Dendritic cell treated with granulocyte-macrophage colony-stimulating factor and Interleukin-4, amounts not matched to agents 40 ng/mL and 50 ng/mL, for 4 days (primary cell): ENCODE data around the gene RASAL2.

Experiments
- H3K27ac Mint-ChIP-seq: one replicate; pipeline ENCODE4 v1.8.0; 2022; ENCODE audit warnings: mild to moderate bottlenecking, mixed read lengths
- H3K27me3 Mint-ChIP-seq: one replicate; pipeline ENCODE4 v1.8.0; 2022; ENCODE audit warnings: mild to moderate bottlenecking, mixed read lengths
- H3K36me3 Mint-ChIP-seq: one replicate; pipeline ENCODE4 v1.8.0; 2022; ENCODE audit warnings: low read depth, mixed read lengths
- H3K4me1 Mint-ChIP-seq: one replicate; pipeline ENCODE4 v1.8.0; 2022; ENCODE audit warnings: low read depth, mixed read lengths
- H3K4me3 Mint-ChIP-seq: one replicate; pipeline ENCODE4 v1.8.0; 2022; ENCODE audit warnings: mild to moderate bottlenecking, moderate library complexity, mixed read lengths
- H3K9me3 Mint-ChIP-seq: one replicate; pipeline ENCODE4 v1.8.0; 2022; ENCODE audit warnings: mixed read lengths
- intact Hi-C: fragments of 100-400 bp; cut with micrococcal nuclease; formaldehyde crosslinking; loops from one replicate; pipeline ENCODE4 v1.15.0; 2022

Gene RASAL2

DNA sequence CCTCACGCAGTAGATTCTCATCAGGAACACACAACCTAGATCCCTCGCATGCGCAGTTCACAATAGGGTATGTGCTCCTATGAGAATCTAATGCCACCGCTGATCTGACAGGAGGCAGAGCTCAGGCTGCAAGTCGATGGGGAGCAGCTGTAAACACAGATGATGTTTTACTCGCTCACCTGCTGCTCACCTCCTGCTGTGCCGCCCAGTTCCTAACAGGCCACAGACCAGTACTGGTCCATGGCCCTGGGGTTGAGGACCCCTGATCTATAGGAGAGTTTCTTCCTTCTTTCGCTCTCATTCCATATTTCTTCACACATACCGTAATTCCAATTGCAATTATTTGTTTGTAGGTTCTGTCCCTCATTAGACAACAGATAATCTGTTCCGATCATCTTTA is 299.5 kb downstream of the RASAL2 start:
- no peaks in the 10 kb centered on the region for H3K9me3 Mint-ChIP-seq
- H3K27me3 Mint-ChIP-seq: no peaks in the 10 kb centered on the region
- H3K4me3 Mint-ChIP-seq: no peak overlapping the region
- H3K36me3 Mint-ChIP-seq: peaks cover 9% of the 10 kb centered on the region
- intact Hi-C loops: no loop called here
- H3K27ac Mint-ChIP-seq: no peak overlapping the region
- H3K4me1 Mint-ChIP-seq: no peaks in the 10 kb centered on the region

- H3K4me3 Mint-ChIP-seq: no peak overlapping the region
These were observed 302.9 kb downstream of the RASAL2 start for GRCh38 chr1:178396789-178397188.

GRCh38 chr1:178397678-178398077 is 303.8 kb downstream of the RASAL2 start:
- Mint-ChIP-seq H3K9me3 (no peaks in the 10 kb centered on the region), H3K27ac (no peak overlapping the region), H3K36me3 (no peaks in the 10 kb centered on the region), H3K4me3 (no peak overlapping the region), H3K4me1 (no peaks in the 10 kb centered on the region), H3K27me3 (no peaks in the 10 kb centered on the region)
- intact Hi-C loops: no loop called here

More at GRCh38 chr1:178396789-178397188, 302.9 kb downstream of the RASAL2 start:
- Mint-ChIP-seq H3K27ac (no peak overlapping the region), H3K27me3 (no peaks in the 10 kb centered on the region), H3K36me3 (no peaks in the 10 kb centered on the region), H3K9me3 (no peaks in the 10 kb centered on the region), H3K4me1 (no peaks in the 10 kb centered on the region)
- intact Hi-C loops: no loop called here

GRCh38 chr1:178399177-178399728 is 305.3 kb downstream of the RASAL2 start:
- Mint-ChIP-seq H3K9me3 (no peaks in the 10 kb centered on the region), H3K27ac (no peak overlapping the region), H3K36me3 (peaks cover 4% of the 10 kb centered on the region), H3K27me3 (no peaks in the 10 kb centered on the region), H3K4me3 (no peak overlapping the region), H3K4me1 (no peaks in the 10 kb centered on the region)
- intact Hi-C loops: no loop called here

DNA sequence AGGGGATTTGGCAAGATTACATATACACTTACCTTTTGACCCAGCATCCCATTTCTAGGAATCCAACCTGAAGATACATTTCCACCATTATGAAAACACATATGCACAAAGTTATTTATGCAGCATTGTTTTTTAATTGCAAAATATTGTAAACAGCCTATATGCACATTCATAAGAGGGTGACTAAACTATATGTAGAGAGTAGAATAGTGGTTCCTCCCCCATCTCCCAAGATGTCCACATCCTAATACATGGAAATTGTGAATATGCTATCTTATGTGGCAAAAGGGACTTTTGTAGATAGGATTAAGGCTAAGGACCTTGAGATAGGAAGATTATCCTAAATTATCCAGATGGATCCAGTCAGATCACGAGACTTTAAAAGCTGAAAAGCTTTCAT is 311.2 kb downstream of the RASAL2 start:
- H3K4me1 Mint-ChIP-seq: peaks cover 8% of the 10 kb centered on the region
- intact Hi-C loops: no loop called here
- H3K27ac Mint-ChIP-seq: no peak overlapping the region
- H3K36me3 Mint-ChIP-seq: peaks cover 25% of the 10 kb centered on the region
- peaks cover 17% of the 10 kb centered on the region for H3K9me3 Mint-ChIP-seq
- H3K4me3 Mint-ChIP-seq: no peak overlapping the region
- no peaks in the 10 kb centered on the region for H3K27me3 Mint-ChIP-seq

DNA sequence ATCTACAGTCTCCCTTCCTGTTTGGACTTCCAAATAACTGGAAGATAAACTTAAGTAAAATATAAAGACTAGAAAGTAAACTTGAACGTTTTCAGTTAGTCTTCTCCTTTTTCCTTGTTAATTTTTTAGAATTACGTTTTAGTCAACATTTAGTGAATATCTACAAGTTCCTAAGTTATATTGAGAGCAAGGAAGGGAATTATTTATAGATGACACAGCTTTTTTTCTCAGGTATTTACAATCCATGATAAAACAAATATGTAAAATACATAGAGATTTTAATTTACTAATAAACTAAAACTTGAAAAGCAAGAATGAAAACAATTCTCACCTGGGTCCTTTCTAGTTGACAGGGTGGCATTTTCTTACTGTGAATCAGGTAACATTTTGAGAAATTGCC is 313.3 kb downstream of the RASAL2 start:
- no peak overlapping the region for H3K27ac Mint-ChIP-seq
- peaks cover 31% of the 10 kb centered on the region for H3K36me3 Mint-ChIP-seq
- no peak overlapping the region for H3K4me3 Mint-ChIP-seq
- H3K27me3 Mint-ChIP-seq: no peaks in the 10 kb centered on the region
- H3K9me3 Mint-ChIP-seq: peaks cover 24% of the 10 kb centered on the region
- peaks cover 8% of the 10 kb centered on the region for H3K4me1 Mint-ChIP-seq
- intact Hi-C loops: no loop called here

GRCh38 chr1:178407655-178408054 is 313.8 kb downstream of the RASAL2 start:
- Mint-ChIP-seq H3K4me1 (peaks cover 8% of the 10 kb centered on the region), H3K27me3 (no peaks in the 10 kb centered on the region), H3K9me3 (peaks cover 24% of the 10 kb centered on the region), H3K4me3 (no peak overlapping the region), H3K36me3 (peaks cover 31% of the 10 kb centered on the region), H3K27ac (no peak overlapping the region)
- intact Hi-C loops: no loop called here

DNA sequence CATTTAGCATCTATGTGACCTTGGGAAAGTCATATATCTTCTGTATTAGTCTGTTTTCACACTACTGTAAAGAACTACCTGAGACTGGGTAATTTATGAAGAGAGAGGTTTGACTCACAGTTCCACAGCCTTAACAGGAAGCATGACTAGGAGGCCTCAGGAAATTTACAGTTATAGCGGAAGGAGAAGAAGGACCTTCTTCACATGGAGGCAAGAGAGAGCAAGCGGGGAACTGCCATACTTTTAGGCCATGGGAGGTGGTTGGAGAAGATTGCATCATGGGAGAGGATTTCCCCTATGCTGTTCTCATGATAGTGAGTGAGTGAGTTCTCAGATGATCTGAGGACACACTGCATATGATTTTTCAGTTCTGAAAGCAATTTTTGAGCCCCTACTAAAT is 315.0 kb downstream of the RASAL2 start:
- H3K27ac Mint-ChIP-seq: no peak overlapping the region
- peaks cover 8% of the 10 kb centered on the region for H3K4me1 Mint-ChIP-seq
- H3K9me3 Mint-ChIP-seq: peaks cover 24% of the 10 kb centered on the region
- H3K4me3 Mint-ChIP-seq: no peak overlapping the region
- H3K27me3 Mint-ChIP-seq: no peaks in the 10 kb centered on the region
- intact Hi-C loops: no loop called here
- peaks cover 31% of the 10 kb centered on the region for H3K36me3 Mint-ChIP-seq

GRCh38 chr1:178409541-178409940 is 315.6 kb downstream of the RASAL2 start:
- H3K4me3 Mint-ChIP-seq: no peak overlapping the region
- H3K27ac Mint-ChIP-seq: no peak overlapping the region
- peaks cover 24% of the 10 kb centered on the region for H3K9me3 Mint-ChIP-seq
- intact Hi-C loops: no loop called here
- peaks cover 24% of the 10 kb centered on the region for H3K36me3 Mint-ChIP-seq
- H3K27me3 Mint-ChIP-seq: no peaks in the 10 kb centered on the region
- H3K4me1 Mint-ChIP-seq: peaks cover 8% of the 10 kb centered on the region

DNA sequence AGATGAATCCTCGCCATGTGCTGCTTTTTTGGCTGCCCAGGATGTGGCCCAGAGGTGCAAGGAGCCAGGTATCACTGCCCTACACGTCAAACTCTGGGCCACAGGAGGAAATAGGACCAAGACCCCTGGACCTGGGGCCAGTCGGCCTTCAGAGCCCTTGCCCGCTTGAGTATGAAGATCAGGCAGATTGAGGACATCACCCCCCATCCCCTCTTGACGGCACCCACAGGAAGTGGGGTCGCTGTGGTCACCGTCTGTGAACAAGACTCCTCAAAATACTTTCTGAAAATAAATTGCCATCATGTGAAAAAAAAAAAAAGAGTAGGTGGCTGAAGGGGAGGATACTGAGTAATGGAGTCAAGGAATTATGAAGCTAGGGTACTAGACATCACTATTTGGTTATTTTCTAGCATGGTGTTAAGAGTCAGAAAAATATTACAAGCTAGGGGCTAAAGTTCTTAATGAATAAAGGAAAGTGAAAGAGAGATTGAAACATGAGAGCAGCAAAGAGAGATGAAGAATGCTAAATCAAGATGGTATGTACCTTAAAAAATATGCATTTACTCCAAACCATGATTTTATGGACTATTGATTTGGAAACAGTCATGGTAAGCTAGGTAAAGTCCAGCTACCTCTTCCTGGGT is 318.0 kb downstream of the RASAL2 start:
- peaks cover 22% of the 10 kb centered on the region for H3K36me3 Mint-ChIP-seq
- intact Hi-C loops: no loop called here
- H3K9me3 Mint-ChIP-seq: peaks cover 28% of the 10 kb centered on the region

DNA sequence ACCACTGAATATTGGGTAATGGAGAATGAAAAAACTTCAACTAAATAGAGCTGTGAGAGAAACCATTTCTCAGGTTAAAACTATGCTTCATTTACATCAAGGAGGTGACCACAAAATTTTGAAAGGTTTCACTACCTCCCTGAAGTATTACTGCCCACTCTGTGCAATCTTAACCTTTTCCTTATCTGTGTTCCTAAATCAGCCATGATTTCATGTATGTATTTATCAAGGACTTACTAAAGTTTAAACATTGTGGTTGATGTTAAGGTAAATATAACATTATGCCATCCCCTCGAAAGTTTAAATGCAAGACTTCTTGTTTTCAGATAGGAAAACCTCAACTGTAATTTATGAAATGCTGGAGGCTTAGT is 318.5 kb downstream of the RASAL2 start:
- Mint-ChIP-seq H3K4me1 (peaks cover 8% of the 10 kb centered on the region), H3K27me3 (no peaks in the 10 kb centered on the region), H3K4me3 (no peak overlapping the region), H3K9me3 (peaks cover 33% of the 10 kb centered on the region), H3K27ac (no peak overlapping the region), H3K36me3 (peaks cover 24% of the 10 kb centered on the region)
- intact Hi-C loops: no loop called here

More for the DNA sequence above, 318.0 kb downstream of the RASAL2 start:
- Mint-ChIP-seq H3K27me3 (no peaks in the 10 kb centered on the region), H3K27ac (no peak overlapping the region), H3K4me3 (no peak overlapping the region), H3K4me1 (peaks cover 8% of the 10 kb centered on the region)

- H3K4me3 Mint-ChIP-seq: no peak overlapping the region
- H3K36me3 Mint-ChIP-seq: peaks cover 4% of the 10 kb centered on the region
These were observed 324.0 kb downstream of the RASAL2 start for GRCh38 chr1:178417858-178418257.

GRCh38 chr1:178418284-178418955 is 324.5 kb downstream of the RASAL2 start:
- Mint-ChIP-seq H3K27me3 (no peaks in the 10 kb centered on the region), H3K9me3 (peaks cover 9% of the 10 kb centered on the region), H3K4me1 (no peaks in the 10 kb centered on the region), H3K36me3 (peaks cover 4% of the 10 kb centered on the region), H3K4me3 (no peak overlapping the region), H3K27ac (no peak overlapping the region)
- intact Hi-C loops: no loop called here

More at GRCh38 chr1:178417858-178418257, 324.0 kb downstream of the RASAL2 start:
- Mint-ChIP-seq H3K27ac (no peak overlapping the region), H3K4me1 (no peaks in the 10 kb centered on the region), H3K9me3 (peaks cover 9% of the 10 kb centered on the region), H3K27me3 (no peaks in the 10 kb centered on the region)
- intact Hi-C loops: no loop called here

DNA sequence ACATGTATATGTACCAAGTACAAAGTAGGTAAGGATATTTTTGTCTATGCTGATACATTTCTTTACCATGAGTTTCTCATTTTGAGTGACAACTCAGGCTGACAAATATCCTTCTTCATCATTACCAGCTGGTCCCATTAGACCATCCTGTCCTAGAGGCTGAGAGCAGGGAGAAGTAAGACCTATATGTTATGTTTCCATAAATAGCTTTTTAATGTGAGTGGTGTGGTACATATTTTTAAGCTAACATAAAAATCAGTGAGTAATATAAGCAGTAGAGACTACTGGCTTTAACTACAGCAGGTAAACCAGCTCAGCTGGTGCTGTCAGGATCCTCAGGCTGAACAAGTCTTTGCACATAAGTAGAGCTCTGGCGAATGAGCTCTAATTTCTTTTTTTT is 340.5 kb downstream of the RASAL2 start:
- Mint-ChIP-seq H3K27me3 (no peaks in the 10 kb centered on the region), H3K9me3 (no peaks in the 10 kb centered on the region), H3K4me3 (no peak overlapping the region), H3K4me1 (no peaks in the 10 kb centered on the region), H3K36me3 (peaks cover 3% of the 10 kb centered on the region), H3K27ac (no peak overlapping the region)
- intact Hi-C loops: no loop called here
